DMS79 (cell line): Measurements from ENCODE around the gene TBC1D7.
"Not testable (repeated sequence)": the region's sequence is repeated elsewhere in the genome, so short reads cannot be mapped to it uniquely, and the experiment has no call there.

ENCODE experiments used
- DNase-seq: peaks from one replicate; lab custom pipeline; 2025; lab: John Stamatoyannopoulos, UW

TBC1D7 gene

GRCh38 chr6:13355999-13356785 lies 27.9 kb upstream of the TBC1D7 start:
- DNase-seq = no peak

DNA sequence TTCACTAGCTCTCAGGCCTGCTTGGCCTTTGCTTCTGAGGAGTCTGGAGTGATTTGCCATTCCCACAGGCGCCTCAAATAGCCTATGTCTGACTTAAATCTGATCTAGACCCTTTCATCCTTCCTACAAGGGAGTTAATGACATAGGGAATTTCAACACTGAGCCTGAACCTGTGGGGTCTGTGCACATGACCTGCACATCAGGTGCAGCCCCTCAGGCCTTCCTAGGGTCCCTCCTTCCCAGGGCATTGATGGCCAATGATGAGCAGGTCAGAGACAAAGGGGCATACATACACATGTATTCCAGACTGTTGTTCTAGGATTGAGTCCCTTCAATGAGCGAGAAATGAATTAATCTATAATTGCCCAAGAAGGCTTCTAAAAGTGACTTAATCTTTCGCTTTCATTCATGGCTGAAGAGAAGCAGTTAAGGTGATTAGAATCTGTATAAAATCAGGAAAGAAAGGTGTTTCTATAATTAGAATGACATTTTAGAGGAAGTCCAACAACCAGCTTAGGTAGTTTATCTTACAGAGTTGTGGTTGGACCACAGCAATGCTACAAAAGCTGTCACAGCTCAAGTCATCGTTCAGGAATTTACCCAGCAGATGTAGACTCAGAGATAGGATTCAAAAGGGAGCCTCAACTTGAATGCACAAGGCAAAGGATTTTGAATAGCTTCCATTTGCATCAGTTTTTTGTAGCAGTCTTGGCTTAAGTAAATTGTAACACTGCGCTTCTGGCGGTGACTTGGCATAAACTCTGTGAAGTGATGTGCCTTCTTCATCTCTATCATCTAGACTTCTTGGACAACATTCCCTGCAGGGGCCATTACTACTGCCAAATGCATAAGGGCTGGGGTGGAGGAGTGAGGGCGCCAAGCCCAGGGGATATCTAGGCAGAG lies 27.0 kb upstream of the TBC1D7 start:
- no peak for DNase-seq

DNA sequence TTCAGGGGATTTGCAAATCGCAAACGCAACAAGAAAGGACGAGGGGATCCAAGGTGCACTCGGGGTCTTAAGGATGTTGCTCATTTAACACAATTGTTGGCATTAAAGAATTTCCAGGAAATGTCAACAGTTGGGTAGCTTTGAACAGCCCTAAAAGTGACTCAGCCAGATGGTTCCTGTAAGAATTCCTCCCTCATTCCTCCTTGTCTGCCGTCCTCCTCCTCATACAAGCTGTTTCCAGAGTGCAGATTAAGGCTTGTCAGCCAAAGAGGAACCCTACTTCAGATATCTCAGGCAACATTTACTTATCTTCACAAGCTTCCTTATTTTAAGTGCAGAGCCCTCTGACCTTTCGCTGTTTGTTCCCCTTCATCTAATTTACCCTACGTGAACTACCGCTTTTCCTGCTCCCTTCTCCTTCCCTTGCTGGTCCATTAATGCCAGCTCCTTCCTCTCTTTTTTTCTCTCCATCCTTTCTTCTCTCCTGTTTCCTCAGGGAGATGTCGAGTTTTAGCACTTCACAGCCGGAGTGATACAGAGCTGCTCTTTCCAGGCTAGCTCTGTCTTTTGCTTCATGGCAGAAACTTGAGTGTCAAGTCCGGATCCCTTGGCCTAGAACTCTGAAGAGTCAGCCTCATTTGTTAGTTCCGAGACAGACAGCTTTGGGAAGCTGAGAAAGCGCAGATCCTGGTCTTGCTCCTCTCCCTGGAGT lies 26.1 kb upstream of the TBC1D7 start:
- DNase-seq = no peak

GRCh38 chr6:13352165-13352564 lies 23.8 kb upstream of the TBC1D7 start:
- DNase-seq = no peak

DNA sequence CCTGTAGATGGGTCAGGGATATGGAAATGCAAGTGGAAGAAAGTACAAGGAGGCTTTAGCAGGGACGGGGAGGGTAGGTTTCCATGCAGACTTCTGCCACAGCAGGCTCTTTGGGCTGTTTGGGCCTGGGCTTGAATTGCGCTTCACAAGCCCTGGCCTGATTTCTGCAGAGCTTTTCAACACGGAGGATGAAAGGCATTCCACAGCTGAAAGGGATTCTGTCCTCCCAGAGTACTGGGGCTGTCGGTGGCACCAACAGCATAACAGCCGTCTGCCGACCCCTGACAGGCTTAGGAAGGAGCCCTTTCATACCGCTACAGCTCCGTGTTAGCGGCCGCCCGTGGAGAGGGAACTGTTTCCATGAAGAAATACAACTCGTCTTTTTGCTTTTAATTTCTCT lies 22.9 kb upstream of the TBC1D7 start:
- DNase-seq = no peak

- DNase-seq = no peak
These were observed 21.6 kb upstream of the TBC1D7 start for GRCh38 chr6:13349811-13350506.

DNA sequence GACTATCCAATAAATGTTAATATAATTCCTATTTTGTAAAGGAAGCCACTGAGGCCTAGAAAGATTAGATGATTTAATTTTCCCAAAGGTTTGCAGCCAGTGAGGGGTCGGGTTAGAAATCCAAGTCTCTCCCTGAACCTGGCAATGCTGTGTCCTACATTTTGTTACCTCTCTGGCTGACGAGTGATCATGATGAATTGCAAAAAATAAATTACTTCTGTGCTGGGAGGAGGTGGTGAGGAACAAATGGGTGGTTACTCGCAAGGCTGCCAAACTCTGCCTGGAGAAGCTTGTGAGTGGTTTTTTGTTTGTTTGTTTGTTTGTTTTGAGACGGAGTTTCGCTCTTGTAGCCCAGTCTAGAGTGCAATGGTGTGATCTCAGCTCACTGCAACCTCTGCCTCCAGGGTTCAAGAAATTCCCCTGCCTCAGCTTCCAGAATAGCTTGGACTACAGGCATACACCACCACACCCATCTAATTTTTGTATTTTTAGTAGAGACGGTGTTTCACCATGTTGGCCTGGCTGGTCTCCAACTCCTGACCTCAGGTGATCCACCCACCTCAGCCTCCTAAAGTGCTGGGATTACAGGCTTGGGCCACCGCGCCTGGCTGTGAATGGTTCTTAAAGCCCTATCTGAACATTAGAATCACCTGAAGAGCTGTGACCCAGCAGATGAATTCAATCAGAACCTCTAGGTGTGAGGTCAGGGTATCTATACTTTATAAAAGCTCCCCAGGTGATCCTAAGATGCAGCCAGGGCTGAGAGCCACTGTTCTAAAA lies 20.2 kb upstream of the TBC1D7 start:
- DNase-seq = no peak

DNA sequence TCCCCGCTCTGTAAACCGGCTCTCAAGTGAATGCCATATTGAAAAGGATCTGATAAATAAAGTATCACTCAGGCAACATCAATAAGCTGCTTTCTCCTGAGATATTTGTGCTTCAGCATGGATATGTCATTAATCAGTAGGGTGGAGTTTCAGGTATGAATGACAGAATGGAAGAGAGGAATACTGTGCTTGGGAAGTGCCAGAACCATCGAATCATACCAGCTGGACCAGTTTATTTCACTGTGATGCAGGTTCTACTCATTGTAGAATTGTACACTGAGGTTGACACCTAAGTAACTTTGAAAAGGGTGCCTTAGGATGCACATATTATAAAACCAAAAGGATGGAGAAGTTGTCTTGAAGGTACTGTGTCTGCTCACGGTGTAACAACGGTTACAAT lies 17.9 kb upstream of the TBC1D7 start:
- DNase-seq = no peak

- no peak for DNase-seq
These were observed 14.2 kb upstream of the TBC1D7 start for GRCh38 chr6:13342414-13343019.

DNA sequence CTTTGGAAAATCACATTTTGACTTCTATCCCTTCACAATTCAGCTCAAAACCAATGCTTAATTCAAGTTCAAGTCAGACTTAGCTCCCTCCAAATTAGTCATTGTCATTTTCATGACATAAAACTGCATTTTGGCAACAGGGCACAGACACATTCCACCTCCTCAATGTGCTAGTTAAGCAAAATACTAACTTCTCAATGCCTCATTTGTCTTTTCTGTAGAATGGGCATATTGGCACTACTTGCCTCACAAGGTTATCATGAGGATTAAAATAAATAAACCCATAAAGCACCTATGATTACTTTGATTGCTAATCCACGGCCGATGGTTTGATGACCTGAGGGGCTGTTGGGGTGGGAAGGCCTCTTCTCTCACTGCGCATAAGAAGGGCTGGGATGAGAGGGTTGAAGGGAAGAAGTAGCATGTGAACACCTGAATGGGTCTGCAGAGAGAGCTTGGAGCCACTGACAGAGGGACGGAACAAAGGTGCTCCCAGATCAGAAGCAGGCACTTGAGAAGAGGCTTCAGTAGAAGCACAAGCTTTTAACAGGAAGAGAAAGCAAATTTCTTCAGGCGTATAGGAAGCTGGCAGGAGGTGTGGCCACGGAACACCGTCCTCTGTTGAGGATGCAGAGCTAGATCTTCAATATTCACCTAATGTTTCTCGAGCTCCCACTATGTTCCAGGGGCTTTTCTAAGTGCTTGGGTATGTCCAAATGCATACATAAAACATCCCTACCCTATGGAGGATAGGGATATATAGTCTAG lies 11.7 kb upstream of the TBC1D7 start:
- DNase-seq = peak; percentile 3

DNA sequence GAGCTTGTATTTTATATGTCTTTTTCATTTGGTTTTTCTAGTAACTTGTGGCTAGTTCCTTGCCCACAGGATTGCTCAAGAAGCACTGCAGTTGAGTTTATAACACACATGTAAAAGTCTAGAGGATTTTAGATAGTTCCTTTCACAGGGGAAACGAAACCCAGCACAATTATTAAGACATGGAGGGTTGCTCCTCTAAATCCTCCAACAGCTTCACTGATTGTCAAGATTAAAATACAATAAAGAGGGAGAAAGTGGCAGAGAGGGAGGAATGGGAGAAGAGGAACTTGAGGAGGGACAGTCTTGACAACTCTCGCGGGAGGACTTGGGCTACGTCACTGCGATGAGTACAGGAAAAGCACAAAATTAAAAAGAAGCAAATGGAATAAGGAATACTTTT lies 9.7 kb upstream of the TBC1D7 start:
- DNase-seq = no peak

DNA sequence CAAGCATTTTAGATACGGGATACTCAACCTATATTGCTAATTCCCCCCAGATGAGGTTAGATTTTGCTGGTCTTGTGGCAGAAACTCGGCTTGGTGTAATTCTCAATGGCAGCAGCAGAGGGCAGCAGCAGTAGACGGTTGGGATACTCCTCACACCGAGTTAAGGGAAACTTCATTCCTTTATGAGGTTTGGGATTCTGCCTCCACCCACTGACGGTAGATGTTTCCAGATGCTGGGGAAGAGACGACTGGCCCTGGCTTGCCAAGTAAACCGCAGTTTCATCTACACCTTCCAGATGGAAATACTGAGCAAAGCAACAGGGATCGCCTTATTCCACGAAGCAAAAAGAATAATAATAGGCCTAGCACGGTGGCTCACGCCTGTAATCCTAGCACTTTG lies 8.2 kb upstream of the TBC1D7 start:
- DNase-seq = no peak

GRCh38 chr6:13334953-13335352 lies 6.6 kb upstream of the TBC1D7 start:
- DNase-seq = no peak

GRCh38 chr6:13332349-13332706 lies 4.0 kb upstream of the TBC1D7 start:
- no peak for DNase-seq

DNA sequence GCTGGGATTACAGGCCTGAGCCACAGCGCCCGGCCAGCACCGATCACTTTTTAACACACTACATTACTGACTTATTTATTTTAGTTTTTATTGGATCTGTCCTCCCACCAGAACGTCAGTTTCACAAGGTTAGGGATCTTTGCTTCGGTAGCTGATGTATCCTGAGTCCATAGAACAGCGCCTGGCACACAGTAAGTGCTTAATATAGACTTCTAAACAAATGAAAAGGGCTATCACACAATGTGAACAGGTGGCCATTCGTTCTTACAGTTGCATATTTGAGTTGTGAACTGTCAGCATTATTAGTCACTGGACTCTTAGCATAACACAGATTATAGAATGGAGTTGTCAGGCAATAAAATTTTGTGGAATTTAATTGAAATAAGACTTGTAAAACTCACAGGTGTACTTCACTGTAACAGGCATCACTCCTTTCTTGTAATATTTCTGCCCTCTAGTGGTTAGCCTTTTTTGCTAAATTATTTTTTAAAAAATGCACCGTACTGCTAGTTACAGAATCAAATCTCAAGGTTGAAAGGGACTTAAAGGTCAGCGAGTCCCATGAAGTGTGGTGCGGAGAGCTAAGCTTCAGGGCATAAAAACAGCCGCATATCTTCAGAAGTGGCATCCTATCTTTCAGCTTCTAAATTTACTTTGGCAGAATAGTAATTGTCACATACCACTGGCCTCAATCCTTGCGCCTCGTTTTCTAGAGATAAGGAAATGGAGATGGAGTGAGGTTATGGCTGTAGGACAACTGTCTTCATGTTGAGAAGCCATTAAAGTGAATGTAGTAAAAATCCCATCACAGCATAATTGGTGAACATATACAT lies 3.4 kb upstream of the TBC1D7 start:
- no peak for DNase-seq

DNA sequence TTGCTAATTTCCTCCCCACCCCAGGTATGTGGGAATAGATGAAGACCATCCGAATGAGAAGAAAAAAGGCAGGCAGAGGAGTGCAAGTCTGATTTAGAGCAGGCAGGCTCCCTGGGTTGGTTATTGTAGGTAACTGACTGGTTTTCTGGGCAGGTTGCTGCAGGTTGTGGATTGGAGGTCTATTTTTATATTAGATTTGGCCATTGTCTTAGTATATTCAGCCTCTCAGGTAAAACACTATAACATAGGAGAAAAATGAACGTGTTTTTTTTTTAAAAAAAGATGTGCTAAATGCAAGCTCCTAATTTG lies 492 bp upstream of the TBC1D7 start:
- DNase-seq = no peak

GRCh38 chr6:13327691-13328075 lies 654 bp downstream of the TBC1D7 start:
- DNase-seq = no peak

DNA sequence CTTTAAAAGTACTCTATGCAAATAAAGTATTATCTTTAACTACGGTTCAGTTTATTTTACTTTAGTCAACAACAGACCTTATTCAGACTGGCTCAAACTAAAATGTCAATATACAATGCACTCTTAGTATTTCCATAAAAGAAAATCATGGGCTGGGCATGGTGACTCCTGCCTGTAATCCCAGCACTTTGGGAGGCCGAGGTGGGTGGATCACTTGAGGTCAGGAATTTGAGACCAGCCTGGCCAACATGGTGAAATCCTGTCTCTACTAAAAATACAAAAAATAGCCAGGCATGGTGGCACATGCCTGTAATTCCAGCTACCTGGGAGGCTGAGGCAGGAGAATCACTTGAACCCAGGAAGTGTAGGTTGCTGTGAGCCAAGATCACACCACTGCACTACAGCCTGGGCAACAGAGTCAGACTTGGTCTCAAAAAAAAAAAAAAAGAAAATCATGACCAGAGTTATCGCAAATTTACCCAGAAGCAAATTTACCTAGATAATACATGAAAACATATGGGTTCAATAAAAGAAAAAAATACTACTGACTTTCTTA lies 2.2 kb downstream of the TBC1D7 start:
- DNase-seq = not testable (repeated sequence)
